HG02938 (cell line): ENCODE measurements around the gene ZBTB2.
"Not testable (repeated sequence)": the region's sequence is repeated elsewhere in the genome, so short reads cannot be mapped to it uniquely, and the experiment has no call there.

Experiments
- ATAC-seq: cut with Tn5 transposase; IDR thresholded peaks from one replicate; pipeline ENCODE4 v1.9.1; 2021; ENCODE audit warnings: mild to moderate bottlenecking, moderate library complexity; ENCODE audit not compliant: unreplicated experiment

Gene ZBTB2

DNA sequence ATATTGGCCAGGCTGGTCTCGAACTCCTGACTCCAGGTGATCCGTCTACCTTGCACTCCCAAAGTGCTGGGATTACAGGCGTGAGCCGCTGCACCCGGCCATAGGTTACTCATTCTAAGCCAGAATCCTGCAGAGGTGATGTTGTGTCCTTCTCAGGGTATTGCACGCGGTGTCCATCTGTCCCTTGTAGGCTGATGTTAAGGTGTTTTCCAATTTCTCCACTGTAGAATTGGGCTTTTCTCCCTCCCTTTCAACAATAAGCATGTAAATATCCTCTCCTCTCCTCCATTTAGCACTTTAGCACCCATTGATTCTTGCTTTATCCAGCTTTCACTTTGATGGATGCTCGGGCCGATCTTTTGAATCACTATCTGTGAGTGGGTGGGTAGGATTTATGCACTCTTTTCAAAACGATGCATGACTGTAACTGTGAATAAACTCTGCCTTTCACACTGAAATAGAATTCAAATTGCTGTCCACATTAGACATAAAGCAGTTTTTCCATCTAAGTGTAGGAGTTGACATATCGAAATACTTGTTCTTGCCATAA, 52.6 kb downstream of the ZBTB2 start:
- no peak for ATAC-seq

DNA sequence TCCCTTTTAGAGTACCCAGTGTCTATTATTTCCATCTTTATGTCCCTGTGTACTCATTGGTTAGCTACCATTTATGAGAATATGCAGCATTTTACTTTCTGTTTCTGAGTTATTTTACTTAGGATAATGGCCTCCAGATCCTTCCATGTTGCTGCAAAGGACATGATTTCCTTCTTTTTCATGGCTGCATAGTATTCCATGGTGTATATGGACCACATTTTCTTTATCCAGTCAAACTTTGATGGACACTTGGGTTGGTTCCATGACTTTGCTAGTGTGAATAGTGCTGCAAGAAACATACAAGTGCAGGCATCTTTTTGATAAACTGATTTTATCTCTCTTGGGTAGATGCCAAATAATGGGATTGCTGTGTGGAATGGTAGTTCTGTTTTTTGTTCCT, 55.4 kb downstream of the ZBTB2 start:
- ATAC-seq: no peak

DNA sequence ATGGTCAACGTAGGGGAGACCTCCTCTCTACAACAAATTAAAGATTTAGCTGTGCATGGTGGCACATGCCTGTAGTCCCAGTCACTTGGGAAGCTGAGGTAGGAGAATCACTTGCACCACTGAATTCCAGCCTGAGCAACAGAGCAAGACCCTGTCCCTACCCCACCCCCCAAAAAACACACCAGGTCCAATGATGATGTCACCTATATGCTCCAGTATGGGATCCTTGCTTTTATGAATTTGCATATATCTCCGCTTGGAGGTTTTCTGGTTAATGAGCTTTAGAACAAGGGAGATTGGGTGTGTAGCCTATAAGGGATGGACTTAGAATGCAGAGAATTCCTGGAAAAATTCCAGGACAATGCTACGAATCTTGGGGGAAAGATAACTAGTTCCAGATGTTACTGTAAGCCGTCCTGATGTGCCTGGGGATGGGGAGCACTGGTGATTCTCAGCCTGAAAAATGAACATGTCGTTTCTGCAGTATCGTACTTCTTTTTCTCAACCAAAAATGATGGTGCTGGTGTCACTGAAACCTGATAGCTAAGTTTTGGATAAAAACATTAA, 61.1 kb downstream of the ZBTB2 start:
- ATAC-seq: no peak

DNA sequence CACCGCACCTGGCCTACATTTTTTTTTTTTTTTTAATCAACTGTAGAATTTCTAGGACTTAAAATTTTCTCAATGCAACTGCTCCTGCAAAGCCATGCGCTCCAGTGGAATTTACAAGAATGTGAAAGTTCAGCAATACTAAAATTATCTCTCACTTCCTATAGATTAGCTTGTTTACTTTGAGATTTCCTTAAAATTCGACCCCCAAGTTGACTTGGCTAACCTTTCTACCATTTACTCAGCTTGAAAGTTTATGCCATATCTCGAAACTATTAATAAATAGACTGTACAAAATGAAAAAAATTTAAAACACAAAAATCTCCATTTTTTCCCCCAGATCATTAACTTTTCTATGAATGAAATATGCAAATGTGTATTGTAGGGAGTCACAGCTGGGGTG, 64.3 kb downstream of the ZBTB2 start:
- no peak for ATAC-seq

DNA sequence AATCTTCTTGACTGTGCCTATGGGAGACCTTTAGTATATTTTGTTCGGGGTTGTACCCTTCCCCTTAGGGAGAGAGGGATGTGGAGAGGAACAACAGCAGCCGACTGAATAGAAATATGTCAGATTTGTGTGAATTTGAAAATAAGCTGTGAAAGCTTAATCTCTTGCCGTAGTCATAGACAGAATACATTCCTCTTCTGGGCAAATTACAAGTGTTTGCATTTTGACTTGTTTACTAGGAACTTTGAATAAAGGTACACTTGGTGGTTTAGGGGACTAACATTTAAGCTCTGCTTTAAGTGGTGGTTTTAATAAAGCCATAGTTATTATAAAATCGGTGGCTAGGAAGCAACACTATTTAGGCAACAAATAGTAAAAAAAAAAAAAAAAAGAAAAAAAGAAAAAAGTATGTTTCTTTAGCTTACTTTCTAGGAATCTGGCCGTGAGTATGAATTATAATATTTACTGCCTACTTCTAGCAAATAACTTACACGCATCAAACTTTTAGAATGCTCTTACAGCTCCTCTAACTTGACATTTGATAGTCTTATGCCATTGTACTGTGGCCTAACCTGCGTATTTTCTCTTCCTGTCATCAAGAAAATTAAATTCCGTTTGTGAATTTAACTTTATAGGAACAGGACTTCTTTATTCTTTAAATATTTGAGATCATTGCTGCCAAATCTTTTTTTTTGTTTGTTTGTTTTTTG, 65.1 kb downstream of the ZBTB2 start:
- ATAC-seq: no peak

DNA sequence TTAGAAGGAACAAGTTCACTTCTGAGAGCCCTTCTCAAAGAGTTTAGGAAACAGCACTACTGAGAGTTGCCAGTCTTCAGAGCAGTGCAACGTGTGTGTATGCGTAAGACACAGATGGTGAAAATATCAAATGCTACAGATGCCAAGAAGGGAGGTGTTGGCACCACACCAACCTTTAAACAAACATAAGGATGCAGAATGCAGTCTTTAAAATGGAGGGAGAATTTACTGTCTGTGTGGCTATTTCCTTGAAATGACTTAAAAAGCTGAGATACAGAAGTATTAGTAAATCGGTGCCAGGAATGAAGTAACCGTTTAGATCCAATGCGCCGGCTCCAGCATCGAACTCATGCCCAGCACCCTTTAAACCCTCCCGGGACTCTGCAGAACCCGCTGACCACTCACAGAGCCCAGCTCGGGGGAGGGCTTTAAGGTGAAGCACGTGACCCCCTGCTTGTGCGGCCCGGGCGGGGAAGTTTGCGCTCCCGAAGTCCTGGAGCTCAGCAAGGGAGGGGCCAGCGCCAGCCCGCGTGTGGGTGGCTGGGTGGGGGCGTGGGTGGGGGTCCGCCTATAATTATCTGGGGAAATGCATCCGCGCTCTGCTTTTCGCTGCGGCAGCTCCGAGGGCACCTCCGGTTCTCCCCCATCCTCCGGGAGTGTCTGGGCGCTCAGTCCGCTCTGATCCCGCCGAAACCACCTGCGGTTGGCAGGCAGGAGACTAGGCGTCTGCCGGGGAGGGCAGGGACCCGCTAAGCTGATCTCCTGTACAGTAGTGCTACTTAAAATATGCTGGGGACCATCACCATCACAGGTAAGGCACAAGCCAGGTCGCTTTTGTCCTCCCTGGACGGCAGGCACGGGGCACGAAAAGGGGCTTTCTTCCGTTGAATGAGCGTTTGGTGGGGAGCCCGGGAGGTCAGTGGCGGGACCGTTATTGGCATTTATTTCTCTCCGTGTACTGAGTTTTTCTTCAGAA, 66.0 kb downstream of the ZBTB2 start:
- ATAC-seq: no peak

DNA sequence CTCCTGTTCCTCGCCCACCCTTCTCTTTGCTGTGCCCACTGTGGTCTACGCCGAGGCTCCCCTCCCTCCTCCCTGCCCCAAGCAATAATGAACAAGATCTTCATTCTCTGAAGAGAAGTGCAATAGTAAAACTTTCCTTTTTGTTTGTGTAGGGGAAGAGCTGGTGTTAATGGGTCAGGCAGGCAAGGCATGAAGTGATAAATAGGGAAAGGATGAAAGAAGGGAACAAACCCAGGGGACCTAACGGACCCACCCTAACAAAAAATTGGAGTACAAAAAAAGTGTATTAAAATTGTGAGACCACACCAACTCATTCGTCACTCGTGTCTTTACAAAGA, 66.9 kb downstream of the ZBTB2 start:
- peak; percentile 16 for ATAC-seq

DNA sequence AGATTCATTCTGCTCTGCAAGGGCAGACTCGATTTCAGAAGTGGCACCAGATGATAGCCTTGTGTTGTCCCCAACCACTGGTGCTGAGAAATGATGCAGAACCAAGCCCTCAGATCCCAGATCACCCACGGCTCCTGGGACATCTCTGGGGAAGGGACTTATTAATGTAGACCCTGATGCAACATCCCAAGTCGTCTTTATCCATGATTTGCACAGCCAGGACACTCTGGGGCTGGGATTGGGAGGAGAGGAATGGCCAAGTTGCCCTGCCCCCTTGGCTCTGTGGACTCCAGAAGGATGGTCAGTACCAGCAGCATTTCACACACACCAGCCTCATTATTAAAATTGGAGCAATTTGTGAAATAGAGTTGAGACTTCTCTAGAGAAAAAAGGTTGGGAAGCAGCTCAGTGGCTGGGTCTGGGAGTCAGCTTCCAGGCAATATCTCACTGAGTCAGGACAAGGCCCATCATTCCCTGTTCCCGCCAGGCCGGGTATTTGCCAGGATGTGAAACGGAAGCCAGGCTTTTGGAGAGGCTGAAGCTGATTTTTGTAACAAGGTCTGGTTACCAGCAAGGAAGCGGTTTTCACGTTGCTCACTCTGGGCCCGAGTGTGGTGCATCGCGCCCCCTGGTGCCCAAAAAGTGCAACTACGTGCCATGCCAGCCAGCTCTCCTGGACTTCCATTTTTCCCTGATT, 67.4 kb downstream of the ZBTB2 start:
- peak; percentile 70 for ATAC-seq

DNA sequence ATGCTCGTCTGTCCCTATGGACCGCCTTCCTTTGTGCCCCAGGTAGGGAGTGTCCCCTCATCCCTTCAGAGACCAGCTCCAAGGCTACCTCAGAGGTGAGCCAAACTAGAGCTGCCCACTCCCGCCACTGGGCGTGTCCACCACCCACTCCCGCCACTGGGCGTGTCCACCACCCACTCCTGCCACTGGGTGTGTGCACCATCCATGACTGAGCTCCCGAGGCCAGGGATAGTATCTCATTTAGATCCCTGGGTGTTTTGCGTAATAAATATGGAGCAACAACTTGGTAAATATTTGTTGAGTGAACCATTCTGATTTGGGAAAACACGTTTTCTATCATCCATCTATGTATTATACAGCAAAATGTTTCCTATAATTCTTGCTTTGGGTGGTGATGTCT, 68.8 kb downstream of the ZBTB2 start:
- no peak for ATAC-seq

DNA sequence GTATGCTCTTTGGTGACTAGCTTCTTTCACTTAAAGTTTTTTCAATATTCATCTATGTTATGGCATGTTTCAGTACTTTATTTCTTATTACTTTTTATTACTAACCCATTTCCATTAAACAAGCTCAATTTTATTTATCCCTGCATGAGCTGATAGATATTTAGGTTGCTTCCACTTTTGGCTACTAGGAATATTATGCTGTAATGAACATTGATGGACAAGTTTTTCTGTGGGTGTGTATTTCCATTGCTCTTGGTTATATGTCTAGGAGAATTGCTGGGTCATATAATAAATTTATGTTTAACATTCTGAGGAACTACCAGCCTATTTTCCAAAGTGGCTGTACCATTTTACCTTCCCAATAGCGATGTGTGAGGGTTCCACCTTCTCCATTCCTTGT, 69.9 kb downstream of the ZBTB2 start:
- ATAC-seq: no peak

DNA sequence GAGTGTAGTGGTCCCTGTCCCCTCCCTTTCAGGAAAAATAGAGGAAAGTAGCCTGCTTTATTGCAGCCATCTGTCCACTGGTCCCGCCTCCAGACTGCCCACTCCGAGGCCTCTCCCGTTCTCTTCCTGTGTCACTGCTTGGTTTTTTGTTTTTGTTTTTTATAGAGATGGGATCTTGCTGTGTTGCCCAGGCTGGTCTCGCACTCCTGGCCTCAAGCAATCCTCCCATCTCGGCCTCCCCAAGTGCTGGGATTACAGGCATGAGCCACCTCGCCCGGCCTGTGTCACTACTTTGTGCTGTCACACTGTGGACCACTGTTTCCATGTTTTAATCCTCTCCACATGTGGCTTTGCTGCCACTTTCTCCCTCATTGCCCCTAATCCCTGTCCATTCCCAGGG, 71.2 kb downstream of the ZBTB2 start:
- ATAC-seq: no peak

DNA sequence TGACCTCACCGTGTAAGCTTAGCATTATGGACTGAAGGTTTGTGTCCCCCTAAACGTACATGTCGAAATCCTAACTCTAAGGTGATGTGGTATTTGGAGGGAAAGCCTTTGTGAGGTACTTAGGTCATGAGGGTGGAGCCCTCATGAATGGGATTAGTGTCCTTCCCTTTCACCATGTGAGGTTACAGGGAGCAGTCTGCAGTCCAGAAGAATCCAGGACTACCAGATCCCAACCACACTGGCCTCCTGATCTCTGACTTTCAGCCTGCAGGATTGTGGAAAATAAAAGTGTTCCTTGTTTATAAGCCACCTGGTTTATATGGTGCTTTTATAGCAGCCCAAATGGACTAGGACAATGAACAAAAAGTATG, 73.4 kb downstream of the ZBTB2 start:
- ATAC-seq: no peak

DNA sequence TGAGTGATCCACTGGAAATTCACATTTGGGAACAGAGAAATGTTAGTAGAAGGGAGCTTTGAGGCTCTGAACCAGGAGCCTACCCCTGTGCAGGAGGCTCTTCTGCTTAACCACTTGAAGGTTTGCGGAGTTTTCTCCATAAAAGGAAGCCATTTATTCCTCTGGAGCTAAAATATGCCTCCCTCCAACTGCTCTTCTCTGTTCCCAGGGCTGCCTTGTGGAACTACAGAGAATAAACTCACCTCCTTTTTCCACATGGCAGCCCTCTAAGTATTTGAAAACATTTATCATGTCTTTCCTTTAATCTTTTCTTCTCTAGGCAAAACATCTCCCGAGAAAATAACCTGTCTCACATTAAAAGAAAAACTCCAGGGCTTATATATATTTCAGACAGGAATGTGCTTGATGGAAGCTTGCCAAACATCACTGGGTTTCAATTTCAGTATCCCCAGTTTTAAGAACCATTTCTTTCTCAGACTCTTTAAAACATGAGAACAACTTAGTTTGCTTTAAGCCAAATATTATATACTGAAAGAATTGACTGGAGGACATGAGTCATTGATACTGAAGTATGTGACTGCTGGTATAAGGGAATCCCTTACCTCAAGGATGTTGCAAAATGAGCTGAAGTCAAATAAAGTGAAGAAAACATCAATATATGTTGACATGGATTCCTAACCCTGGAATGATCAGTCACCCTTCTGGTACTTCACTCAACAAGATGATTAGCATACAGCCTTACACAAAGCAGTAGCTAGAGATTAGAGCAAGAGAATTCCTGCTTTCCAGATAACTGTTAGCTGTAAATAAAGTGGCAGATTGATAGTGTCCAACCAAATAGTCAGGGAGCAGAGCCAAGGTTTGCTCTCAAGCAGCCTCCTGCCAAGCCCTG, 74.0 kb downstream of the ZBTB2 start:
- no peak for ATAC-seq

DNA sequence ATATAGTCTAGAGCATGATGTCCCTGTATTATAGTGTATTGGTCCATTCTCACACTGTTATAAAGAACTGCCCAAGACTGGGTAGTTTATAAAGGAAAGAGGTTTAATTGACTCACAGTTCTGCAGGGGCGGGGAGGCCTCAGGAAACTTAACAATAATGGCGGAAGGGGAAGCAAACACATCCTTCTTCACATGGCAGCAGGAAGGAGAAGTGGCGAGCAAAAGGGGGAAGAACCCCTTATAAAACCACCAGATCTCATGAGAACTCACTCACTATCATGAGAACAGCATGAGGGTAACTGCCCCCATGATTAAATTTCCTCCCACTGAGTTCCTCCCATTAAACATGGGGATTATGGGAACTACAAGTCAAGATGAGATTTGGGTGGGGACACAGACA, 75.7 kb downstream of the ZBTB2 start:
- not testable (repeated sequence) for ATAC-seq
